GM23338 (cell line): ENCODE results near the gene RALBP1. TPM values are rescaled to one million over a fixed set of nuclear protein-coding genes. Genes with fewer than 3 reads are reported as not detected.

ENCODE experiments used
- ATAC-seq: fragments of 200-7000 bp; cut with Tn5 transposase; 3 replicates; pipeline ENCODE4 v1.9.1; 2020
- DNase-seq: peaks from one replicate; pipeline ENCODE4 v3.0.0-alpha.2; 2015; ENCODE audit warnings: low spot score
- H2AFZ ChIP-seq: fragments of 200-600 bp; sonication (generic); 2 replicates; pipeline ENCODE4 v1.8.0; 2016; ENCODE audit warnings: antibody characterized with exemption, mild to moderate bottlenecking, moderate library complexity
- H3F3A ChIP-seq: fragments of 200-600 bp; sonication (generic); replicated peaks from 2 replicates; pipeline ENCODE4 v1.8.0; 2017; ENCODE audit warnings: antibody characterized with exemption, mixed run types, low read depth
- H3K27ac ChIP-seq: fragments of 200-600 bp; sonication (generic); 2 replicates; pipeline ENCODE4 v1.6.1; 2016; ENCODE audit warnings: low read depth
- H3K27me3 ChIP-seq: fragments of 200-600 bp; sonication (generic); 2 replicates; pipeline ENCODE4 v1.8.0; 2016; ENCODE audit warnings: mild to moderate bottlenecking, mixed run types, moderate library complexity; ENCODE audit not compliant: insufficient read depth
- H3K36me3 ChIP-seq: fragments of 200-600 bp; sonication (generic); 2 replicates; pipeline ENCODE4 v1.8.0; 2016; ENCODE audit warnings: mild to moderate bottlenecking; ENCODE audit not compliant: insufficient read depth
- H3K4me1 ChIP-seq: fragments of 200-600 bp; sonication (generic); 2 replicates; pipeline ENCODE4 v1.8.0; 2016; ENCODE audit warnings: mild to moderate bottlenecking, moderate library complexity; ENCODE audit not compliant: insufficient read depth
- H3K4me2 ChIP-seq: fragments of 200-600 bp; sonication (generic); 2 replicates; pipeline ENCODE4 v1.7.1; 2017; ENCODE audit warnings: mixed run types
- H3K4me3 ChIP-seq: fragments of 200-600 bp; sonication (generic); 2 replicates; pipeline ENCODE4 v1.6.1; 2016; ENCODE audit warnings: mixed run types
- H3K79me2 ChIP-seq: fragments of 200-600 bp; sonication (generic); replicated peaks from 2 replicates; pipeline ENCODE4 v1.8.0; 2017; ENCODE audit warnings: mild to moderate bottlenecking; ENCODE audit not compliant: insufficient read depth
- H3K9me2 ChIP-seq: fragments of 200-600 bp; sonication (generic); 2 replicates; pipeline ENCODE4 v1.8.0; 2017; ENCODE audit not compliant: insufficient read depth
- H4K20me1 ChIP-seq: fragments of 200-600 bp; sonication (generic); replicated peaks from 2 replicates; pipeline ENCODE4 v1.8.0; 2017; ENCODE audit warnings: mild to moderate bottlenecking; ENCODE audit not compliant: insufficient read depth
- H3K27ac Mint-ChIP-seq: 2 replicates; pipeline ENCODE4 v1.8.0; 2020; ENCODE audit warnings: inconsistent platforms, mild to moderate bottlenecking, moderate library complexity, mixed read lengths
- H3K27me3 Mint-ChIP-seq: 3 replicates; pipeline ENCODE4 v1.8.0; 2022; ENCODE audit warnings: low read depth, mild to moderate bottlenecking, moderate library complexity, mixed read lengths, inconsistent platforms; ENCODE audit not compliant: insufficient read depth, poor library complexity
- H3K36me3 Mint-ChIP-seq: 3 replicates; pipeline ENCODE4 v1.8.0; 2021; ENCODE audit warnings: low read depth, mild to moderate bottlenecking, inconsistent platforms, moderate library complexity, mixed read lengths
- H3K4me1 Mint-ChIP-seq: 3 replicates; pipeline ENCODE4 v1.8.0; 2020; ENCODE audit warnings: mild to moderate bottlenecking, inconsistent platforms, mixed read lengths
- H3K4me3 Mint-ChIP-seq: 3 replicates; pipeline ENCODE4 v1.8.0; 2021; ENCODE audit warnings: moderate library complexity, mild to moderate bottlenecking, inconsistent platforms, mixed read lengths
- H3K9me3 Mint-ChIP-seq: 3 replicates; pipeline ENCODE4 v1.8.0; 2020; ENCODE audit warnings: moderate library complexity, mild to moderate bottlenecking, inconsistent platforms, mixed read lengths
- CTCF ChIP-seq, 2 experiments: fragments of 200-600 bp in 1 of 2; sonication (generic) in 1 of 2; conservative IDR thresholded peaks; 2 replicates each; pipeline versions ENCODE4 v1.5.1 to v1.6.1; 2016 to 2017; ENCODE audit warnings: antibody characterized with exemption in 2 of 2, low read depth in 2 of 2, mild to moderate bottlenecking in 2 of 2, moderate library complexity in 1 of 2
- ETS1 ChIP-seq: IDR thresholded peaks from 2 replicates; pipeline ENCODE4 v1.6.1; 2016; ENCODE audit warnings: antibody characterized with exemption
- EZH2 ChIP-seq: fragments of 200-600 bp; sonication (generic); IDR thresholded peaks from one replicate; pipeline ENCODE4 v1.8.0; 2017; ENCODE audit warnings: antibody characterized with exemption, mild to moderate bottlenecking, low read depth; ENCODE audit not compliant: unreplicated experiment
- EZH2phosphoT487 ChIP-seq: fragments of 200-600 bp; sonication (generic); IDR thresholded peaks from one replicate; pipeline ENCODE4 v1.8.1; 2018; ENCODE audit warnings: antibody characterized with exemption; ENCODE audit not compliant: unreplicated experiment
- JUNB ChIP-seq: IDR thresholded peaks from one replicate; pipeline ENCODE4 v1.6.1; 2016; ENCODE audit warnings: antibody characterized with exemption; ENCODE audit not compliant: unreplicated experiment
- POLR2AphosphoS5 ChIP-seq: IDR thresholded peaks from 2 replicates; pipeline ENCODE4 v1.6.1; 2016; ENCODE audit warnings: antibody characterized with exemption, low read depth
- STAT1 ChIP-seq: IDR thresholded peaks from one replicate; pipeline ENCODE4 v1.6.1; 2016; ENCODE audit warnings: antibody characterized with exemption; ENCODE audit not compliant: unreplicated experiment
- ZNF114 ChIP-seq: fragments of 250-450 bp; sonication (Bioruptor Pico); IDR thresholded peaks from 2 replicates; pipeline ENCODE4 v1.5.0; 2020; ENCODE audit warnings: mild to moderate bottlenecking, moderate library complexity
- ZNF331 ChIP-seq: fragments of 250-450 bp; sonication (Bioruptor Pico); IDR thresholded peaks from 2 replicates; pipeline ENCODE4 v1.5.0; 2020; ENCODE audit warnings: low read depth, mild to moderate bottlenecking, moderate library complexity
- polyA plus RNA-seq: library from polyadenylated mRNA; unstranded; fragments of >200 nt; fragmentation: Nextera tagmentation; extraction: Ambion mirVana; gene quantifications from 2 replicates; pipeline ENCODE4 v1.2.1, GENCODE V29; 2016
- total RNA-seq: library from RNA; depleted of rRNA; stranded (reverse); fragments of >200 nt; shearing (Covaris generic); gene quantifications from 2 replicates; pipeline ENCODE4 v1.2.3, GENCODE V29; 2014
- TF ChIP-seq, protein P1 (sequence below): IDR thresholded peaks from one replicate; pipeline ENCODE4 v1.6.1; 2018; ENCODE audit warnings: antibody characterized with exemption; ENCODE audit not compliant: unreplicated experiment
- TF ChIP-seq, protein P2 (sequence below): fragments of 250-450 bp; sonication (Bioruptor Pico); IDR thresholded peaks from 2 replicates; pipeline ENCODE4 v1.5.0; 2020; ENCODE audit warnings: mild to moderate bottlenecking, moderate library complexity

Gene RALBP1
- total and polyA plus RNA-seq, 2 experiments from 2014 or later, result 80.9 to 103 TPM

- TF ChIP-seq EZH2, result no peak
- no peak for TF ChIP-seq JUNB
- TF ChIP-seq, protein P1, sequence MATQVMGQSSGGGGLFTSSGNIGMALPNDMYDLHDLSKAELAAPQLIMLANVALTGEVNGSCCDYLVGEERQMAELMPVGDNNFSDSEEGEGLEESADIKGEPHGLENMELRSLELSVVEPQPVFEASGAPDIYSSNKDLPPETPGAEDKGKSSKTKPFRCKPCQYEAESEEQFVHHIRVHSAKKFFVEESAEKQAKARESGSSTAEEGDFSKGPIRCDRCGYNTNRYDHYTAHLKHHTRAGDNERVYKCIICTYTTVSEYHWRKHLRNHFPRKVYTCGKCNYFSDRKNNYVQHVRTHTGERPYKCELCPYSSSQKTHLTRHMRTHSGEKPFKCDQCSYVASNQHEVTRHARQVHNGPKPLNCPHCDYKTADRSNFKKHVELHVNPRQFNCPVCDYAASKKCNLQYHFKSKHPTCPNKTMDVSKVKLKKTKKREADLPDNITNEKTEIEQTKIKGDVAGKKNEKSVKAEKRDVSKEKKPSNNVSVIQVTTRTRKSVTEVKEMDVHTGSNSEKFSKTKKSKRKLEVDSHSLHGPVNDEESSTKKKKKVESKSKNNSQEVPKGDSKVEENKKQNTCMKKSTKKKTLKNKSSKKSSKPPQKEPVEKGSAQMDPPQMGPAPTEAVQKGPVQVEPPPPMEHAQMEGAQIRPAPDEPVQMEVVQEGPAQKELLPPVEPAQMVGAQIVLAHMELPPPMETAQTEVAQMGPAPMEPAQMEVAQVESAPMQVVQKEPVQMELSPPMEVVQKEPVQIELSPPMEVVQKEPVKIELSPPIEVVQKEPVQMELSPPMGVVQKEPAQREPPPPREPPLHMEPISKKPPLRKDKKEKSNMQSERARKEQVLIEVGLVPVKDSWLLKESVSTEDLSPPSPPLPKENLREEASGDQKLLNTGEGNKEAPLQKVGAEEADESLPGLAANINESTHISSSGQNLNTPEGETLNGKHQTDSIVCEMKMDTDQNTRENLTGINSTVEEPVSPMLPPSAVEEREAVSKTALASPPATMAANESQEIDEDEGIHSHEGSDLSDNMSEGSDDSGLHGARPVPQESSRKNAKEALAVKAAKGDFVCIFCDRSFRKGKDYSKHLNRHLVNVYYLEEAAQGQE, result no peak
- TF ChIP-seq, protein P2, sequence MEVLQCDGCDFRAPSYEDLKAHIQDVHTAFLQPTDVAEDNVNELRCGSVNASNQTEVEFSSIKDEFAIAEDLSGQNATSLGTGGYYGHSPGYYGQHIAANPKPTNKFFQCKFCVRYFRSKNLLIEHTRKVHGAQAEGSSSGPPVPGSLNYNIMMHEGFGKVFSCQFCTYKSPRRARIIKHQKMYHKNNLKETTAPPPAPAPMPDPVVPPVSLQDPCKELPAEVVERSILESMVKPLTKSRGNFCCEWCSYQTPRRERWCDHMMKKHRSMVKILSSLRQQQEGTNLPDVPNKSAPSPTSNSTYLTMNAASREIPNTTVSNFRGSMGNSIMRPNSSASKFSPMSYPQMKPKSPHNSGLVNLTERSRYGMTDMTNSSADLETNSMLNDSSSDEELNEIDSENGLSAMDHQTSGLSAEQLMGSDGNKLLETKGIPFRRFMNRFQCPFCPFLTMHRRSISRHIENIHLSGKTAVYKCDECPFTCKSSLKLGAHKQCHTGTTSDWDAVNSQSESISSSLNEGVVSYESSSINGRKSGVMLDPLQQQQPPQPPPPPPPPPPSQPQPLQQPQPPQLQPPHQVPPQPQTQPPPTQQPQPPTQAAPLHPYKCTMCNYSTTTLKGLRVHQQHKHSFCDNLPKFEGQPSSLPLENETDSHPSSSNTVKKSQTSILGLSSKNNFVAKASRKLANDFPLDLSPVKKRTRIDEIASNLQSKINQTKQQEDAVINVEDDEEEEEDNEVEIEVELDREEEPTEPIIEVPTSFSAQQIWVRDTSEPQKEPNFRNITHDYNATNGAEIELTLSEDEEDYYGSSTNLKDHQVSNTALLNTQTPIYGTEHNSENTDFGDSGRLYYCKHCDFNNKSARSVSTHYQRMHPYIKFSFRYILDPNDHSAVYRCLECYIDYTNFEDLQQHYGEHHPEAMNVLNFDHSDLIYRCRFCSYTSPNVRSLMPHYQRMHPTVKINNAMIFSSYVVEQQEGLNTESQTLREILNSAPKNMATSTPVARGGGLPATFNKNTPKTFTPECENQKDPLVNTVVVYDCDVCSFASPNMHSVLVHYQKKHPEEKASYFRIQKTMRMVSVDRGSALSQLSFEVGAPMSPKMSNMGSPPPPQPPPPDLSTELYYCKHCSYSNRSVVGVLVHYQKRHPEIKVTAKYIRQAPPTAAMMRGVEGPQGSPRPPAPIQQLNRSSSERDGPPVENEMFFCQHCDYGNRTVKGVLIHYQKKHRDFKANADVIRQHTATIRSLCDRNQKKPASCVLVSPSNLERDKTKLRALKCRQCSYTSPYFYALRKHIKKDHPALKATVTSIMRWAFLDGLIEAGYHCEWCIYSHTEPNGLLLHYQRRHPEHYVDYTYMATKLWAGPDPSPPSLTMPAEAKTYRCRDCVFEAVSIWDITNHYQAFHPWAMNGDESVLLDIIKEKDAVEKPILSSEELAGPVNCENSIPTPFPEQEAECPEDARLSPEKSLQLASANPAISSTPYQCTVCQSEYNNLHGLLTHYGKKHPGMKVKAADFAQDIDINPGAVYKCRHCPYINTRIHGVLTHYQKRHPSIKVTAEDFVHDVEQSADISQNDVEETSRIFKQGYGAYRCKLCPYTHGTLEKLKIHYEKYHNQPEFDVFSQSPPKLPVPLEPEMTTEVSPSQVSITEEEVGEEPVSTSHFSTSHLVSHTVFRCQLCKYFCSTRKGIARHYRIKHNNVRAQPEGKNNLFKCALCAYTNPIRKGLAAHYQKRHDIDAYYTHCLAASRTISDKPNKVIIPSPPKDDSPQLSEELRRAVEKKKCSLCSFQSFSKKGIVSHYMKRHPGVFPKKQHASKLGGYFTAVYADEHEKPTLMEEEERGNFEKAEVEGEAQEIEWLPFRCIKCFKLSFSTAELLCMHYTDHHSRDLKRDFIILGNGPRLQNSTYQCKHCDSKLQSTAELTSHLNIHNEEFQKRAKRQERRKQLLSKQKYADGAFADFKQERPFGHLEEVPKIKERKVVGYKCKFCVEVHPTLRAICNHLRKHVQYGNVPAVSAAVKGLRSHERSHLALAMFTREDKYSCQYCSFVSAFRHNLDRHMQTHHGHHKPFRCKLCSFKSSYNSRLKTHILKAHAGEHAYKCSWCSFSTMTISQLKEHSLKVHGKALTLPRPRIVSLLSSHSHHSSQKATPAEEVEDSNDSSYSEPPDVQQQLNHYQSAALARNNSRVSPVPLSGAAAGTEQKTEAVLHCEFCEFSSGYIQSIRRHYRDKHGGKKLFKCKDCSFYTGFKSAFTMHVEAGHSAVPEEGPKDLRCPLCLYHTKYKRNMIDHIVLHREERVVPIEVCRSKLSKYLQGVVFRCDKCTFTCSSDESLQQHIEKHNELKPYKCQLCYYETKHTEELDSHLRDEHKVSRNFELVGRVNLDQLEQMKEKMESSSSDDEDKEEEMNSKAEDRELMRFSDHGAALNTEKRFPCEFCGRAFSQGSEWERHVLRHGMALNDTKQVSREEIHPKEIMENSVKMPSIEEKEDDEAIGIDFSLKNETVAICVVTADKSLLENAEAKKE (CRISPR knock-in tag), result no peak
- no peak for TF ChIP-seq CTCF (conservative IDR thresholded peaks at IDR 0.05; ENCODE audit: low read depth in 2 of 2)
- no peak for TF ChIP-seq STAT1
- TF ChIP-seq ZNF331 (CRISPR knock-in tag), result no peak
- no peak for TF ChIP-seq POLR2AphosphoS5
- TF ChIP-seq ETS1, result no peak
- no peak for TF ChIP-seq ZNF114 (CRISPR knock-in tag)
- no peak for TF ChIP-seq EZH2phosphoT487
- no peaks in the 10 kb centered on the region for H3K27me3 ChIP-seq
- H3K9me2 ChIP-seq, result no peaks in the 10 kb centered on the region
- H3K4me1 ChIP-seq, result no peaks in the 10 kb centered on the region
- H3F3A ChIP-seq, result 0 out of 2 replicates have a peak, but pooled peaks cover 3% of the 10 kb centered on the region
- H3K36me3 Mint-ChIP-seq, result peaks cover 23% of the 10 kb centered on the region
- no peaks in the 10 kb centered on the region for H3K36me3 ChIP-seq
- no peak for DNase-seq
- no peaks in the 10 kb centered on the region for H3K9me3 Mint-ChIP-seq
- H3K27ac ChIP-seq, result no peak overlapping the region
- no peak overlapping the region for H3K4me3 ChIP-seq
- peaks cover 3% of the 10 kb centered on the region for H3K27me3 Mint-ChIP-seq
- H4K20me1 ChIP-seq, result no peaks in the 10 kb centered on the region; the same call in 1 of the 2 replicates
- no peak overlapping the region for H3K4me2 ChIP-seq
- ATAC-seq, result no peak
- H2AFZ ChIP-seq, result no peak overlapping the region
- H3K27ac Mint-ChIP-seq, result no peak overlapping the region
- no peak overlapping the region for H3K4me3 Mint-ChIP-seq
- no peaks in the 10 kb centered on the region for H3K79me2 ChIP-seq
- peaks cover 11% of the 10 kb centered on the region for H3K4me1 Mint-ChIP-seq
Observed at GRCh38 chr18:9536354-9537152, 61.2 kb downstream of the RALBP1 start.
